ENCODE results near the gene IRF1.
"Not testable (repeated sequence)": the region's sequence is repeated elsewhere in the genome, so short reads cannot be mapped to it uniquely, and the experiment has no call there.

IRF1 gene

DNA sequence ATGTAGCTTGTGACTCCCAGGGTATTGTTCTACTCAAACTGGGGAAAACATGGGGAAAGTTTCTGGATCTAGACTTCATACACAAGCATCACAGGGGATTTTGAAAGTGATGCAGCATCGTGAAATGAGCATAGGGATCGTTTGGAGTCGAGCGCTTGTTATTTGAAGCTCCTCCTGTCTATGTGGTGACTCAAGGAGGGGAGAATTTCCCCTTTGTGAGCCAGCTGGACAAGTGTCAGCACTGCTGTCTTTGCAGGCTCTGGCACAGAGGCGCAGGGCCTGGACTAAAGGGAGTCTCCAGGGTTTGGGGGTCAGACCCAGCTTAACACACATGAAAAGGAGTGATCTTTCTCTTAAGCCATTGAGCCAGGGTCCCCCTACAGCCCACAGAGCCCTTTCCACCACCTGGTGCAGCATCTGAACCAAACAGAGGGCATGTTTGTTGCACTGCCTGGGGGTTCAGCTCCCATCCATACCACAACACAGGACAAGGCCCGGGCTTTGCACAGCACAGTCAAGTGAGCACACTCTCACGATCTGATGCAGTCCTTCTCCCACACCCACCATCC is 51.0 kb downstream of the IRF1 start:
- DNase-seq (ENCODE audit: low read depth in 2 of 2), result no peak

DNA sequence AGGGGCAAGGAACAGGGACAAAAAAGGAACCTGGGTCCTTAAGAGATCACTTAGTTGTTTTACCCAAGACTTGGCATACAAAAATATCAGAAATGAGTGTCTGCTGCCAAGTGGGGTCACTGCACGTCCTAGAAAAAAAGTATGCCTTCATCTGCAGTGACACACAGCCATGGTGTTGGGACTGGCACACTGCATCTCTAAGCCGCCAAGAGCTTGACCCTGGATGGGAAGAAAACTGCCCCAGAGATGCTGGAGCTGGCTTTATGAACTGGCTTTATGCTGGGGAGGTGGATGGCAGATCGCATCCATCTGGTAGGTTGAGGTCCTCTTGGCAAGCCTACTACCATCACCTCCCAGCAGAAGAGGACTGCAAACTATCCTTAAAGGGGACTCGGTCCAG is 51.7 kb downstream of the IRF1 start:
- no peak for DNase-seq (ENCODE audit: low read depth in 2 of 2)

DNA sequence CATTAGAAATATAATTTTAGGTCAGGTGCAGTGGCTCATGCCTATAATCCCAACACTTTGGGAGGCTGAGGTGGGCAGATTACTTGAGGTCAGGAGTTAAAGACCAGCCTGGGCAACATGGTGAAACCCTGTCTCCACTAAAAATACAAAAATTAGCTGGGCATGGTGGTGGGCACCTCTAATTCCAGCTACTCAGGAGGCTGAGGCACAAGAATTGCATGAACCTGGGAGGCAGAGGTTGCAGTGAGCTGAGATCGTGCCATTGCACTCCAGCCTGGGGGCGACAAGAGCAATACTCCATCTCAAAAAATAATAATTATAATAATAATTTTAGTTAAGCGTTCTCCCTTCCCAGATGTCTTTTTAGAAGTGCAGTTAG is 52.3 kb downstream of the IRF1 start:
- DNase-seq (ENCODE audit: low read depth in 2 of 2), result not testable (repeated sequence)

DNA sequence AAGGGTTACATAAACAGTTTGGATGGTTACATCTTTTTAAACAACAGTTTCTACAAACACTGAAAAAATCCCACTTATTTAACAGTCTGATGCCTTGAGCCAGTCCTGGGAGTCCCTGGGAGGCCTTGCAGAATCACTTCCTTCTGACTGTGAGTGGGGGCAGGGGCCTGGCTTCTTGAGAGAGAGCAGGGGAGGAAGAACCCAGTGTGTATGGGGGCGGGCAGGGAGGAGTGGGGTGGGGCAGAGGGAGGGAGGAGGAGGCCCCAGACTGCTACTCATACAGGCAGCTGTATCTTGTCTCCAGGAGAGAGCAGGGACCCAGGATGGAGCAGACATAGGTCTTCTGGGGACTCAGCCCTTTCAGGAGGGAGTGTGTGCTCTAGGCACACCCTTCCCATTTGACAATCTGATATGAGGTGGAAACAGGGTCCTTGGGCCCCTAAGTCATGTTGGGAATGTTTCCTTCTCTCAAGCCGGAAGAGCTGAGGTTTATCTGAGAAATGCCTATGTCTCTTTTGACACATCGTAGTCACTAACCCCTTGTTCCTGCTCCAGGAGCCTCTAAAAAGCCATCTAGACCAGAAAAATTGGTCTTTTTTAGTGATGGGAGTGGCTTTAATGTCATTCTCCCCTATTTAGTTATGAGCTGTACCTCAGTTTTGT is 52.8 kb downstream of the IRF1 start:
- DNase-seq (ENCODE audit: low read depth in 2 of 2), result peak in 1 of 2 donors; percentile 56

DNA sequence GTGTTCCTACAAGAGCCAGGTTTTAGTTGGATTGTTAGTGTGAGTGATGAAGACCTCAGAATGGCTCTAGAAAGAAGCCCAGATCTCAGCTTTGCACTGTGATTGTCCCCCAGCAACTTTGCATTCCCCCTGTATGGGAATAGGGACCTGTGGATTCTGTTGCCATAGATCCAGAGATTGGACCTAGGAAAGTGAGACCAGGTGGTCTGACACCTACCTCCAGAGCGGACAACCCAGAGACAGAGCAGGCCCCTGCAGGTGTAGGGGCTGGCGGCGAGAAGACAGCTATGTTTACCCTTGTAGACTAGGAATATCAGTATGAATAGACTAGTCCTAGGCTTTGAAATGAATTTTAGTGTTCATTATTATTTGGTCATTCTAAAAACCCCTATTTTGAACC is 53.6 kb downstream of the IRF1 start:
- no peak for DNase-seq (ENCODE audit: low read depth in 2 of 2)

DNA sequence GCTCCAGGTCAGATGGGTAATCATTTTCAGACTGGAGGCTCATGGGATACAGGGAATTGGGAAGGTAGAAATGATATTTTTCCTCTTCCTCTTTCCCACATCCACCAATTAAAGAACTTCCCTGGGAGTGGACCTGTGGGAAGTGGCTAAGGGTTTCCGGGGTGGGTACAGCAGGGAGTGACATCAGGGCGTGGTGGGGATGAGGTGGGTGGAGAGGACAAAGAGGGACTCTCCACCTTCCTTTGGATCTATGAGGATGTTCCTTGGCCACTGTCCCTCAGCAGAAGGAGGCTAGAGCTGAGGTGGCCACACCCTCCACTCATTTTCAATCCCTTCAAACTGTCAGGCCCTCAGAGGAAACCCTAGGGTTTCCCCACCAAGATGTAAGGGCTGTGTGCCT is 54.7 kb downstream of the IRF1 start:
- DNase-seq (ENCODE audit: low read depth in 2 of 2), result no peak

DNA sequence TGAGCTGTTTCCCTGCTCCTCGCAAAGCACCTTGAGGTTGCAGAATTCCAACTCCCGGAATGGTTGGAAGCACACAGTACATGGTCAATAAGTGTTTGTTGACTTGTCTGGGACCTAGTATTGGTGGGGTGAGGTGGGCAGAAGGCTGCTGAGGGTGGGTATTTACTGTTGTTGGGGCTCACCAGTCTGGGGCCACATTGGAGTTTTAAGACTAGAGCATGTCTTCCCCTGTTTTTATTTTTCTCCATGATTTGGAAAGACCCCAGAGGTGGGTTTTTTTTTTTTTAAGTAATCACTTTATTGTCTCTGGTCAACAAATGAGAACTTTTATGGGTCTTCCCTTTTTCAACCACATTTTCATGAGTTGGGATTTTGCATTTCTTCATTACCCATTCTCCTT is 55.1 kb downstream of the IRF1 start:
- DNase-seq (ENCODE audit: low read depth in 2 of 2), result no peak

DNA sequence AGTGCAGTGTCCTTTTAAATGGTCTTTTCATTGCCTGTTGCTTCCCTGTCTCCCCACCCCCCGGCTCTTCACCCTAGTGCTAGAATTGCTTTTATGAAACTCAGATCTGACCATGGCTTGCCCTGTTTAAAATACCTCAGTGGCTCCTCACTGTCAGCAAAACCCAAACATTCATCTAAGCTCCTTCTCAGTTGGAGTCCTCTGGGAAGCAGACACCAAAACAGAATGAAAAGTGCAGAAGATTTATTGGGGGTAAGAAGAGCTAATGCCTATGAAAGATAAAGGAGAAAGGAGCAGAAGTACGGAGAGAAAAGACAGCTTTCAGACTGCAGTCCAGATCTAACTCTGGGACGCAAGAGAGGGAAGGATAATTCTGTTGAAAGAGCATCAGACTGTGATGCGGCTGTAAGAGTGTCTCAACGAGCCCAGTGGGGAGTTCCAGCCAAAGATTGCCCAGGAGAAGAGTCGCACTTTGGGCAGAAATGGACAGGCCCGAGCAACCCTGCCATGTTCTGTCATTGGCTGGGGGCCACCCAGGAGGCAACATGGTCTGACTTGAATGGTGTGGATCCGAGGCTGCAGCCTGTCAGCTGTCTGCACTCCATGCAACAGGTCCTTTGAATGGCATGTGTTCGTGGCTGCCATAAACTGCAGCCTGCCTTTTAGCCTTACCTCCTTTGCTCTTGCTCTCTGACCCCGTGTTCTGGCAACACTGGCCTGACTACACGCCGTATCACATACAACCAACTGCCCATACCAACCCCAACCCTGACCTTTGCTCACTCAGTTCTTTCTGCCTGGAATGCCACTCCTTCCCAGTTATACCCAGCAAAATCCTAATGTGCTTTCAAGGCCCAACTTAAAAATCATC is 55.9 kb downstream of the IRF1 start:
- no peak for DNase-seq (ENCODE audit: low read depth in 2 of 2)

DNA sequence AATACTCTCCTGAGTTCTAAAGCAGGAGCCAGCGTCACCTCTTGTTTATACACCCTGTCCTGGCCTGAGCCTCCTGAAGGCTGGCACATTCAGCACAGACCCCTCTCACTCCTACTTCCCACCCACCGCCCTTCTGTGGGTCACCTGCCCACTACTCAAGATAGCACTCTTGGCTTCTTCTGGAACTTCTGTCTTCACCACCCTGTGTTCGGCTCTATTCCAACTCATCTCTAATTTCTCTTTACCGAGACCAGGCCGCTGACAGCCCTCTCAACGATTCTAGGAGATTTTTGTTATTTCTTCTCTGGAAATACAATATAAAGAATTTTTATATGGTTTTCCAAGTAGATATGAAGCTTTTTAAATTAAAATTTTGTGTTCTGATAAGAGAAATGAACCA is 57.4 kb downstream of the IRF1 start:
- no peak for DNase-seq (ENCODE audit: low read depth in 2 of 2)

DNA sequence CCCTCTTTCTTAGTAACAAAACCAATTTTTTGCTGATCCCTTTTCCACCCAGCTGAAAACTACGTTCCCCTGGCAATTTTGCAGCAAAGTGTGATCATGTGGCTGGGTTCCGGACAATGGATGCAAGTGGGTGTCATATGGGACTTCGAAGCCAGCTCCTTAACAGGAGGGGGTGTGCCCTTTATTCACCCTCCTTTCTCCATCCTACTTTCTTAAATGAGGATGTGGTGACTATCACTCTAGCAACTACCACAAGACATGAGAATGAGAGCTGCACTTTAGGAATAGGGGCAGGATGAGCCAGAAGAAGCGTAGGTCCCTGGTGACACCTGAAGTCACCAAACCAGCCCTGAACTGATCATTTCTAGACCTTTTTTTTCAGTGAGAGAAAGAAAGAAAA is 58.9 kb downstream of the IRF1 start:
- DNase-seq (ENCODE audit: low read depth in 2 of 2), result no peak
